SK-N-SH (cell line): ENCODE results near the gene ST3GAL6.

ENCODE experiments used
- MXI1 ChIP-seq: IDR thresholded peaks from 2 replicates; pipeline ENCODE4 v1.6.1; 2012; ENCODE audit warnings: mild to moderate bottlenecking, low read depth, low read length, improper control_type of control experiment
- POLR2AphosphoS5 ChIP-seq: IDR thresholded peaks from 2 replicates; pipeline ENCODE4 v1.6.1; 2012; ENCODE audit warnings: low read depth, low read length
- RCOR1 ChIP-seq: fragments of 150-350 bp; IDR thresholded peaks from 2 replicates; pipeline ENCODE4 v1.6.1; 2017; ENCODE audit warnings: antibody characterized with exemption, low read length
- REST ChIP-seq: IDR thresholded peaks from 2 replicates; pipeline ENCODE4 v1.6.1; 2012; ENCODE audit warnings: mild to moderate bottlenecking, low read depth, low read length, moderate library complexity
- YY1 ChIP-seq: IDR thresholded peaks from 2 replicates; pipeline ENCODE4 v1.4.0; 2012; ENCODE audit warnings: low read depth, mild to moderate bottlenecking
- TF ChIP-seq, protein P1 (sequence below): IDR thresholded peaks from 2 replicates; pipeline ENCODE4 v1.4.0; 2012; ENCODE audit warnings: low read depth, borderline replicate concordance
- TF ChIP-seq, protein P2 (sequence below): fragments of 200-600 bp; sonication (generic); IDR thresholded peaks from 2 replicates; pipeline ENCODE4 v1.6.1; 2017; ENCODE audit warnings: antibody characterized with exemption, mild to moderate bottlenecking, moderate library complexity

DNA sequence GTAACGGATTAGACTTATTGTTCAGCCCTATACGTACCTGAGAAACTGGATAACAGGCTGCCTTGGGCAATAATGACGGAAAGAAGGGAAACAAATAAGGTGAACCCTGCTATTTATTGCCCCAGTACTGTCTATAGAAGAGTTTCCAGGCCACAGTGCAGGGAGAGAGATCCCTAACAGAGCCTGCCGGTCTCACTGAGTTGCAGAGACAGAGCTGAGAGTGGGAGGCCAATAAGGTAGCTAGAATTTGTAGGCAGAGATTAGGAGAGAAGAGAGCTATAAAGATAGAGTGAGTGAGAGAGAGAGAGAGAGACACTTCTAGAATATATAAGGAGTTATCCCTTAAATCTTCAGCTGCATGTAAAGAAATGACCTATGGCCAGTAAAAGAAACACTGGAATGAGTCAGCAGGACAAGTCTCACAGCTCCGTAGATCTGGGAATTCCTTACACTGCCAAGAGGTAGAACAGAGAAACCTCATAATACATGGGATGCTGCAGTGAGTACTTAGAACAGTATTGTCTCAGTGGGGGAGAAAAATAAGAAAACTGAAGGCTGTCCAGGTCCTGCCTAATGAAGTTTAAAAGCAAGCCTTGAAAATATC, 51.8 kb downstream of the ST3GAL6 start:
- TF ChIP-seq, protein P1, sequence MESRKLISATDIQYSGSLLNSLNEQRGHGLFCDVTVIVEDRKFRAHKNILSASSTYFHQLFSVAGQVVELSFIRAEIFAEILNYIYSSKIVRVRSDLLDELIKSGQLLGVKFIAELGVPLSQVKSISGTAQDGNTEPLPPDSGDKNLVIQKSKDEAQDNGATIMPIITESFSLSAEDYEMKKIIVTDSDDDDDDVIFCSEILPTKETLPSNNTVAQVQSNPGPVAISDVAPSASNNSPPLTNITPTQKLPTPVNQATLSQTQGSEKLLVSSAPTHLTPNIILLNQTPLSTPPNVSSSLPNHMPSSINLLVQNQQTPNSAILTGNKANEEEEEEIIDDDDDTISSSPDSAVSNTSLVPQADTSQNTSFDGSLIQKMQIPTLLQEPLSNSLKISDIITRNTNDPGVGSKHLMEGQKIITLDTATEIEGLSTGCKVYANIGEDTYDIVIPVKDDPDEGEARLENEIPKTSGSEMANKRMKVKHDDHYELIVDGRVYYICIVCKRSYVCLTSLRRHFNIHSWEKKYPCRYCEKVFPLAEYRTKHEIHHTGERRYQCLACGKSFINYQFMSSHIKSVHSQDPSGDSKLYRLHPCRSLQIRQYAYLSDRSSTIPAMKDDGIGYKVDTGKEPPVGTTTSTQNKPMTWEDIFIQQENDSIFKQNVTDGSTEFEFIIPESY: no peak
- TF ChIP-seq, protein P2, sequence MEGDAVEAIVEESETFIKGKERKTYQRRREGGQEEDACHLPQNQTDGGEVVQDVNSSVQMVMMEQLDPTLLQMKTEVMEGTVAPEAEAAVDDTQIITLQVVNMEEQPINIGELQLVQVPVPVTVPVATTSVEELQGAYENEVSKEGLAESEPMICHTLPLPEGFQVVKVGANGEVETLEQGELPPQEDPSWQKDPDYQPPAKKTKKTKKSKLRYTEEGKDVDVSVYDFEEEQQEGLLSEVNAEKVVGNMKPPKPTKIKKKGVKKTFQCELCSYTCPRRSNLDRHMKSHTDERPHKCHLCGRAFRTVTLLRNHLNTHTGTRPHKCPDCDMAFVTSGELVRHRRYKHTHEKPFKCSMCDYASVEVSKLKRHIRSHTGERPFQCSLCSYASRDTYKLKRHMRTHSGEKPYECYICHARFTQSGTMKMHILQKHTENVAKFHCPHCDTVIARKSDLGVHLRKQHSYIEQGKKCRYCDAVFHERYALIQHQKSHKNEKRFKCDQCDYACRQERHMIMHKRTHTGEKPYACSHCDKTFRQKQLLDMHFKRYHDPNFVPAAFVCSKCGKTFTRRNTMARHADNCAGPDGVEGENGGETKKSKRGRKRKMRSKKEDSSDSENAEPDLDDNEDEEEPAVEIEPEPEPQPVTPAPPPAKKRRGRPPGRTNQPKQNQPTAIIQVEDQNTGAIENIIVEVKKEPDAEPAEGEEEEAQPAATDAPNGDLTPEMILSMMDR: no peak
- TF ChIP-seq MXI1 (no peak), REST (no peak), RCOR1 (no peak), POLR2AphosphoS5 (no peak; the same call in 1 of the 2 replicates), YY1 (no peak)
